K562 (cell line): ENCODE measurements around the gene TTC22. TPM values are rescaled to one million over a fixed set of nuclear protein-coding genes. Genes with fewer than 3 reads are reported as not detected.
A peak's percentile ranks its signal among the peaks of the same experiment; 100 is the strongest.

Source experiments
- ATAC-seq: fragments of 200-7000 bp; cut with Tn5 transposase; 3 replicates; pipeline ENCODE4 v1.9.1; 2020; ENCODE audit warnings: moderate library complexity
- BruUV-seq: library from RNA; stranded (reverse); fragments of 400-500 nt; replicated peaks from 2 replicates; lab custom pipeline; 2021; lab: Mats Ljungman, UMichigan
- CTCF ChIA-PET: fragments of 300-600 bp; formaldehyde crosslinking; extraction: SDS; loops from one replicate; lab custom pipeline; 2021; ENCODE audit warnings: low intra/inter-chr PET ratio; lab: Yijun Ruan, JAX
- POLR2A ChIA-PET: fragments of 300-600, 350-650 bp; sonication (Branson Sonifier 250); formaldehyde crosslinking; extraction: SDS; loops from one replicate; lab custom pipeline; 2021; ENCODE audit warnings: antibody characterized with exemption, inconsistent platforms; lab: Yijun Ruan, JAX
- DNase-seq, 4 experiments: peaks; one replicate each; pipeline versions ENCODE4 v3.0.0 to v3.0.0-alpha.2; 2011 to 2018; ENCODE audit warnings: low spot score in 3 of 4, mixed read lengths in 3 of 4; ENCODE audit errors: extremely low read depth in 1 of 4
- FAIRE-seq: peaks from 2 replicates; lab custom pipeline; 2011; peaks lifted over from hg19 to GRCh38; lab: Jason Lieb, UNC
- H2AFZ ChIP-seq: 2 replicates; pipeline ENCODE4 v1.6.0; 2011; ENCODE audit warnings: low read depth, low read length, control low read depth, inconsistent platforms
- H3K27ac ChIP-seq: fragments of 200-600 bp; 3 replicates; pipeline ENCODE4 v1.8.0; 2011; ENCODE audit warnings: low read depth, mild to moderate bottlenecking, control low read depth, inconsistent platforms, low read length, moderate library complexity, mixed read lengths; ENCODE audit errors: extremely low read depth
- H3K27me3 ChIP-seq, 2 experiments: fragments of 300-600 bp in 1 of 2; 2 replicates in 1 of 2; 3 replicates in 1 of 2; pipeline versions ENCODE4 v1.6.0 to v1.8.0; 2011; ENCODE audit warnings: inconsistent platforms in 2 of 2, low read length in 2 of 2, mild to moderate bottlenecking in 1 of 2, mixed read lengths in 1 of 2, moderate library complexity in 1 of 2; ENCODE audit not compliant: control insufficient read depth in 2 of 2, insufficient read depth in 2 of 2
- H3K36me3 ChIP-seq: fragments of 300-600 bp; 3 replicates; pipeline ENCODE4 v1.8.0; 2011; ENCODE audit warnings: mild to moderate bottlenecking, low read length, inconsistent platforms; ENCODE audit not compliant: control insufficient read depth, insufficient read depth
- H3K4me1 ChIP-seq, 2 experiments: fragments of 200-600 bp in 1 of 2; replicated peaks in 1 of 2; 2 replicates in 1 of 2; 3 replicates in 1 of 2; pipeline versions ENCODE4 v1.5.1 to v1.8.0; 2011; ENCODE audit warnings: inconsistent platforms in 2 of 2, low read length in 2 of 2, mild to moderate bottlenecking in 1 of 2, mixed read lengths in 1 of 2, moderate library complexity in 1 of 2; ENCODE audit not compliant: control insufficient read depth in 2 of 2, insufficient read depth in 2 of 2
- H3K4me2 ChIP-seq: 2 replicates; pipeline ENCODE4 v1.6.1; 2011; ENCODE audit warnings: low read length, control low read depth, inconsistent platforms, mixed read lengths; ENCODE audit not compliant: insufficient read depth
- H3K4me3 ChIP-seq: fragments of 200-600 bp; sonication (generic), shearing (Covaris generic); 2 replicates; pipeline ENCODE4 v1.5.1; 2016; ENCODE audit warnings: control low read depth, inconsistent platforms
- H3K79me2 ChIP-seq: fragments of 200-600 bp; 3 replicates; pipeline ENCODE4 v1.8.0; 2011; ENCODE audit warnings: low read length, inconsistent platforms; ENCODE audit not compliant: control insufficient read depth, insufficient read depth
- H3K9ac ChIP-seq, 2 experiments: 2 replicates each; pipeline versions ENCODE4 v1.6.0 to v1.6.1; 2011; ENCODE audit warnings: low read depth in 2 of 2, low read length in 2 of 2, control low read depth in 1 of 2, inconsistent platforms in 1 of 2, mild to moderate bottlenecking in 1 of 2, mixed read lengths in 1 of 2; ENCODE audit not compliant: insufficient read depth in 1 of 2
- H3K9me1 ChIP-seq: one replicate; pipeline ENCODE4 v1.6.0; 2011; ENCODE audit warnings: inconsistent platforms, mild to moderate bottlenecking, low read length, moderate library complexity; ENCODE audit not compliant: control insufficient read depth, insufficient read depth
- H3K9me3 ChIP-seq: replicated peaks from 2 replicates; pipeline ENCODE4 v1.5.1; 2011; ENCODE audit warnings: low read depth, low read length, inconsistent platforms; ENCODE audit not compliant: control insufficient read depth, insufficient read depth
- H4K20me1 ChIP-seq: replicated peaks from 2 replicates; pipeline ENCODE4 v1.6.1; 2011; ENCODE audit warnings: low read length, inconsistent platforms, mixed read lengths; ENCODE audit not compliant: control insufficient read depth, insufficient read depth
- ATF7 ChIP-seq: fragments of 450-650 bp; IDR thresholded peaks from 2 replicates; pipeline ENCODE4 v1.7.1; 2014; ENCODE audit warnings: mild to moderate bottlenecking, moderate library complexity
- MAFG ChIP-seq: fragments of 450-650 bp; conservative IDR thresholded peaks from 2 replicates; pipeline ENCODE4 v1.6.1; 2016; ENCODE audit warnings: missing genetic modification characterization, missing compliant biosample characterization
- RAD51 ChIP-seq: fragments of 450-650 bp; IDR thresholded peaks from 2 replicates; pipeline ENCODE4 v1.7.1; 2016; ENCODE audit warnings: low read depth, mild to moderate bottlenecking, borderline replicate concordance
- RCOR1 ChIP-seq, 2 experiments: IDR thresholded peaks; 2 replicates each; pipeline ENCODE4 v1.6.1; 2012; ENCODE audit warnings: low read depth in 2 of 2, low read length in 2 of 2, borderline replicate concordance in 1 of 2, improper control_type of control experiment in 1 of 2
- TFE3 ChIP-seq: fragments of 450-650 bp; formaldehyde crosslinking; IDR thresholded peaks from 2 replicates; pipeline ENCODE4 v1.4.0; 2020; ENCODE audit warnings: mild to moderate bottlenecking, mixed read lengths
- TOE1 ChIP-seq, 2 experiments: fragments of 450-650 bp in 1 of 2; sonication (generic) in 1 of 2; formaldehyde crosslinking in 1 of 2; IDR thresholded peaks; 2 replicates each; pipeline versions ENCODE4 v1.7.1 to v1.8.0; 2016 to 2022; ENCODE audit warnings: borderline replicate concordance in 2 of 2, mild to moderate bottlenecking in 2 of 2, antibody characterized with exemption in 1 of 2, inconsistent platforms in 1 of 2, low read depth in 1 of 2, missing genetic modification reagents in 1 of 2, moderate library complexity in 1 of 2
- WGBS: fragments of 100-300 bp; shearing (Covaris generic); methylation state at CpG from one replicate; pipeline ENCODE4 v1.1.6; 2016; ENCODE audit warnings: low coverage, mixed read lengths; ENCODE audit not compliant: insufficient coverage; ENCODE audit errors: missing lambda C conversion rate; 5-methylcytosine and 5-hydroxymethylcytosine counted together
- in situ Hi-C: fragments of 300-500 bp; cut with MboI; formaldehyde crosslinking; loops from 4 replicates; pipeline ENCODE4 v1.15.0; 2018; ENCODE audit warnings: inconsistent platforms, mixed read lengths
- intact Hi-C: fragments of 100-400 bp; cut with micrococcal nuclease; formaldehyde crosslinking; loops from 2 replicates; pipeline ENCODE4 v1.14.2; 2022
- polyA plus RNA-seq, 8 experiments: library from polyadenylated mRNA; depleted of rRNA in 4 of 8; stranded (reverse) in 5 of 8; unstranded in 3 of 8; fragments of >200 nt; fragmentation: Nextera tagmentation in 2 of 8; fragmentation: Illumina TruSeq in 1 of 8; extraction: Ambion mirVana in 2 of 8; extraction: Trizol in 1 of 8; gene quantifications; 2 replicates each; pipeline versions ENCODE4 v1.2.1 to v1.2.3, GENCODE V29; 2011 to 2014; ENCODE audit warnings: inconsistent platforms in 1 of 8, missing spikeins in 1 of 8
- total RNA-seq, 7 experiments: library from RNA; depleted of rRNA in 6 of 7; stranded (reverse); fragments of >200 nt in 6 of 7; fragmentation: Illumina TruSeq in 2 of 7; extraction: Trizol in 2 of 7; gene quantifications; 2 replicates each; pipeline versions ENCODE4 v1.2.1 to v1.2.3, GENCODE V29; 2011 to 2021; ENCODE audit warnings: low replicate concordance in 1 of 7
- TF ChIP-seq, protein P1 (sequence below), 2 experiments: fragments of 450-650 bp in 1 of 2; sonication (generic) in 1 of 2; formaldehyde crosslinking in 1 of 2; IDR thresholded peaks in 1 of 2; conservative IDR thresholded peaks in 1 of 2; 2 replicates each; pipeline versions ENCODE4 v1.6.1 to v1.8.1; 2016 to 2023; ENCODE audit warnings: mild to moderate bottlenecking in 2 of 2, moderate library complexity in 2 of 2, inconsistent platforms in 1 of 2, missing genetic modification reagents in 1 of 2
- TF ChIP-seq, protein P2 (sequence below): IDR thresholded peaks from 3 replicates; pipeline ENCODE4 v1.6.1; 2011; ENCODE audit warnings: borderline replicate concordance, mild to moderate bottlenecking; ENCODE audit not compliant: insufficient read length, insufficient read depth
- TF ChIP-seq, protein P3 (sequence below): sonication (generic); formaldehyde crosslinking; IDR thresholded peaks from 2 replicates; pipeline ENCODE4 v1.5.0; 2020; ENCODE audit warnings: missing genetic modification reagents

The TTC22 gene
- total and polyA plus RNA-seq, 9 of the 15 experiments (the other 6 are each of a cell fraction or from before 2014, with no cell fraction given): 0.07 TPM; not detected in 8

DNA sequence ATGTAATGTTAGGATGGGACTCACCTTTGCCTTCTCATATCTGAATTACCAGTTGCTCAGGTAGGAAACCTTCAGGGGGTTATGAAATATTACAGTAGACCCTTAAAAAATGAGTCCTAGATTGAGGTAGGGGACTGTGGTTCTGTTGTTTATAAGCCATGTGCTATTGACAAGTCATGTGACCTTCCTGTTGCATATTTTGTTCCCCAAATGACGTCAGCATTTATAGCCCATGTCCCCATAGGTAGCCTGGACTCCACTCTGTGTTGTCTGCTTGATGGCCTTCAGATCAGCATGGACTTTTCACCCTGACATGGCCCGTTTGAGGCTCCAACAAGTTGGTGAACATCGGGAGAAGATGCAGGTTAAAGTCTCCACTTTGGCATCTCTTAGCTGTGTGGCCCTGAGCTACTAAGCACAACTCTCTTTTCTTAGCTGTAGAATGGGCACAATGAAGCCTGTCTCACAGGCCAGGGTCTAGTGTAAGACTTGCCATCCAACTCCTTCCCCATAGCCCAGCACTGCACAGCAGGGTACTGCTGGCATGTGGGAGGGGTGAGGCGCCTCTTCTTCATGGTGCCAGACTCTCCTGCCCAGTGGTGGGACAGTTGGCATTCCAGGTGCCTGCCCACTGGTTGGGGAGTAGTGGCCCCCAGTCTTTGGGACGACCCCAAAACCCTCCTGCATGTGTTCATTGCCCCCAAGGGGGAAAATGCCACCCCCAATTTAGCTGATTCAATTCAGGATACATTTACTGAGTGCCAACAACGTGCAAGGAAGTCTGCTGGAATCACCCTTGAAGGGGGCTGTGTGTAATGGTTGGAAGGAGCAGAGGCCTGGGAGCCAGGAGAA is 36.1 kb upstream of the TTC22 start:
- H3K9ac ChIP-seq: no peak overlapping the region
- 0% methylated on average over 5 of the region's 6 CpGs for WGBS
- peaks cover 16 to 31% of the 10 kb centered on the region in 2 experiments; a peak in 4 of 5 replicates for H3K27me3 ChIP-seq
- FAIRE-seq: no peak
- no peak overlapping the region for H3K4me3 ChIP-seq
- no peak overlapping the region for H2AFZ ChIP-seq
- no peaks in the 10 kb centered on the region for H3K9me3 ChIP-seq
- no peaks in the 10 kb centered on the region for H3K79me2 ChIP-seq
- no peaks in the 10 kb centered on the region for H3K9me1 ChIP-seq
- ChIA-PET POLR2A (interaction anchor here (1.6 kb wide), 1 partner anchor 11 kb away, joined by 7 read pairs; no protein-coding TSS in a partner anchor), CTCF (no interaction called here)
- no peaks in the 10 kb centered on the region for H3K4me1 ChIP-seq
- TF ChIP-seq ATF7 (peak; percentile 78), TOE1 (IDR thresholded peaks at IDR 0.05; ENCODE audit: borderline replicate concordance) (peak; percentile 62; the same call in 1 of the 2 replicates), TOE1 (CRISPR knock-in tag; IDR thresholded peaks at IDR 0.05; ENCODE audit: borderline replicate concordance, low read depth) (no peak), RAD51 (0 out of 2 replicates have a peak, but pooled peaks have one; percentile 52), RCOR1 (IDR thresholded peaks at IDR 0.05; ENCODE audit: borderline replicate concordance in 1 of 2, low read depth in 2 of 2, low read length in 2 of 2) (no peak), TFE3 (CRISPR knock-in tag) (peak; percentile 85), MAFG (tag) (0 out of 2 replicates have a peak, but pooled peaks have one; percentile 13)
- TF ChIP-seq, protein P1, sequence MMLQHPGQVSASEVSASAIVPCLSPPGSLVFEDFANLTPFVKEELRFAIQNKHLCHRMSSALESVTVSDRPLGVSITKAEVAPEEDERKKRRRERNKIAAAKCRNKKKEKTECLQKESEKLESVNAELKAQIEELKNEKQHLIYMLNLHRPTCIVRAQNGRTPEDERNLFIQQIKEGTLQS (IDR thresholded peaks at IDR 0.05): peak; percentile 70
- TF ChIP-seq, protein P1 (CRISPR knock-in tag; conservative IDR thresholded peaks at IDR 0.05): no peak
- TF ChIP-seq, protein P2, sequence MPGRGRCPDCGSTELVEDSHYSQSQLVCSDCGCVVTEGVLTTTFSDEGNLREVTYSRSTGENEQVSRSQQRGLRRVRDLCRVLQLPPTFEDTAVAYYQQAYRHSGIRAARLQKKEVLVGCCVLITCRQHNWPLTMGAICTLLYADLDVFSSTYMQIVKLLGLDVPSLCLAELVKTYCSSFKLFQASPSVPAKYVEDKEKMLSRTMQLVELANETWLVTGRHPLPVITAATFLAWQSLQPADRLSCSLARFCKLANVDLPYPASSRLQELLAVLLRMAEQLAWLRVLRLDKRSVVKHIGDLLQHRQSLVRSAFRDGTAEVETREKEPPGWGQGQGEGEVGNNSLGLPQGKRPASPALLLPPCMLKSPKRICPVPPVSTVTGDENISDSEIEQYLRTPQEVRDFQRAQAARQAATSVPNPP: no peak
- TF ChIP-seq, protein P3, sequence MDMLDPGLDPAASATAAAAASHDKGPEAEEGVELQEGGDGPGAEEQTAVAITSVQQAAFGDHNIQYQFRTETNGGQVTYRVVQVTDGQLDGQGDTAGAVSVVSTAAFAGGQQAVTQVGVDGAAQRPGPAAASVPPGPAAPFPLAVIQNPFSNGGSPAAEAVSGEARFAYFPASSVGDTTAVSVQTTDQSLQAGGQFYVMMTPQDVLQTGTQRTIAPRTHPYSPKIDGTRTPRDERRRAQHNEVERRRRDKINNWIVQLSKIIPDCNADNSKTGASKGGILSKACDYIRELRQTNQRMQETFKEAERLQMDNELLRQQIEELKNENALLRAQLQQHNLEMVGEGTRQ (CRISPR knock-in tag): peak; percentile 29; the same call in 1 of the 2 replicates
- in situ Hi-C loops (no loop called here), intact Hi-C loops (no loop called here)
- ATAC-seq: no peak; the same call in 2 of the 3 replicates
- no peak overlapping the region for H3K27ac ChIP-seq
- no peak overlapping the region for H3K4me2 ChIP-seq
- no peaks in the 10 kb centered on the region for H4K20me1 ChIP-seq
- H3K36me3 ChIP-seq: no peaks in the 10 kb centered on the region; the same call in 2 of the 3 replicates
- no TSS peak for BruUV-seq
- no peak for DNase-seq
